ENCODE measurements around the gene TAC4.

TAC4 gene

GRCh38 chr17:49821466-49821865 is 26.4 kb downstream of the TAC4 start:
- H3K4me3 ChIP-seq (ENCODE audit: low read depth, low read length) = no peak overlapping the region
- in situ Hi-C loops (cut with HindIII; ENCODE audit: low sequenced_read_pairs) = no loop called here
- no peak for DNase-seq (ENCODE audit: low read depth)
- TF ChIP-seq CTCF (IDR thresholded peaks at IDR 0.05; ENCODE audit: low read depth, low read length, missing control alignments) = no peak

DNA sequence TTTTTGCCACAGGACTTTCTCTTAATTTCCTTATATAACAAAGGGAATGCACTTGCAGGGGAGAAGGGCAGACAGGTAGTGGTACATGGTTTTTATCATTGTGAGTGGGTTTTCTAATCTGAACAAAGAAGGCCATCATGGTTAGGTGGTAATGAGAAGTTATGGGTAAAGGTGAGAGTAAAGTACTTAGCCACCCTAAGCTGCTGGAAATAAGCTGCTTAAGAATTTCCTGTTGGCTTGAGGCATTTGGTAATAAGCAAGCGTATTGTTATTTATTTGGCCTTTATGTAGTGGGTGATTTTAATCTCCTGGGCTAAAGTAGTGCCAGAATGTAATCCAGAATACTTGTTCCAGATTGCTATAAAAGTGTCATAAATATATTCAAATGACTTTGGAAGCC is 27.1 kb downstream of the TAC4 start:
- in situ Hi-C loops (cut with HindIII; ENCODE audit: low sequenced_read_pairs) = no loop called here
- no peak overlapping the region for H3K4me3 ChIP-seq (ENCODE audit: low read depth, low read length)
- no peak for TF ChIP-seq CTCF (IDR thresholded peaks at IDR 0.05; ENCODE audit: low read depth, low read length, missing control alignments)
- no peak for DNase-seq (ENCODE audit: low read depth)

- in situ Hi-C loops (cut with HindIII; ENCODE audit: low sequenced_read_pairs) = no loop called here
Observed at GRCh38 chr17:49819651-49820050, 28.2 kb downstream of the TAC4 start.

GRCh38 chr17:49819138-49819537 is 28.7 kb downstream of the TAC4 start:
- DNase-seq (ENCODE audit: low read depth) = no peak
- no peak for TF ChIP-seq CTCF (IDR thresholded peaks at IDR 0.05; ENCODE audit: low read depth, low read length, missing control alignments)
- H3K4me3 ChIP-seq (ENCODE audit: low read depth, low read length) = no peak overlapping the region
- in situ Hi-C loops (cut with HindIII; ENCODE audit: low sequenced_read_pairs) = no loop called here

More at GRCh38 chr17:49819651-49820050, 28.2 kb downstream of the TAC4 start:
- TF ChIP-seq CTCF (IDR thresholded peaks at IDR 0.05; ENCODE audit: low read depth, low read length, missing control alignments) = no peak
- DNase-seq (ENCODE audit: low read depth) = no peak
- H3K4me3 ChIP-seq (ENCODE audit: low read depth, low read length) = no peak overlapping the region

DNA sequence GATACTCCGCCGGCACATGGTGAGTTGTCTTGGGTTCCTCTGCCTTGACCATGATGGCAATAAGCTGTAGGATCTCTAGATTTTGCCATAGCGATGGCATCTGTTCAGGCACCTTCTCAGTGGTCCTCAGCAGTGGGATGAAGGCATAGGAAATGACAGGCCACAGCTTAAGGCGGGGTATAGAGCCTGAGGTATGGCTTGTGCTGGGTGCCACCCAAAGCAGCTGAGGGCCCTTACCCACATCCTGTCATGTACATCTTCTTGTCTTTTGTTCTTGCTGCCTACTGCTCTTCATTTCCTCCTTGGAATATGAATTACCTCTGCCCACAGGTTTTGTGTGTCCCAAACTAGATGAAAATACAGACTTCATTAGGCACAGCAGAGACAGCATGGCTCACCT is 29.9 kb downstream of the TAC4 start:
- in situ Hi-C loops (cut with HindIII; ENCODE audit: low sequenced_read_pairs) = no loop called here
- no peak for DNase-seq (ENCODE audit: low read depth)
- no peak for TF ChIP-seq CTCF (IDR thresholded peaks at IDR 0.05; ENCODE audit: low read depth, low read length, missing control alignments)
- no peak overlapping the region for H3K4me3 ChIP-seq (ENCODE audit: low read depth, low read length)

DNA sequence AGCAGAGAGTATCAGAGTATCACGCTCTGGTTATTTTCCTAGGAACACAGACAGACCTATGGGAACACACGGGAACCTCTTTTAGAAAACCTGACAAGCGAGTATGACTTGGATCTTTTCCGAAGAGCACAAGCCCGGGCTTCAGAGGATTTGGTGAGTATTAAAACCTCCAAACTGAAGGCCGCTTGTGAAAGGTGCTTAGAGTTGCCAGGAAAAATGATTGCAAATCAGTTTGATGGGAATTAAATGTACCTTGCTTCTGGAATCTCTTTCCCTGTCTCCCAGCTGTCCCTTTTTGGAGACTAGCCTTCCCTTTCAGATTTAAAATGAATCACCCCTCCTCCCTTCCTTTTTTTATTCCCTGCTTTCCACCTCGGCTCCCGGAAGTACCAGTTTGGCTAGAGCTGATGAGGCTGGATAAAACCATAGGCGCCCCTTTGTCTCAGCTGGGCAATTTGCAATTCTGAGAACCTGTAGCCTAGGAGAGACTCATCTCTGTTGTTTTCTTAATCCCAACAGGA is 32.0 kb downstream of the TAC4 start:
- no peak for TF ChIP-seq CTCF (IDR thresholded peaks at IDR 0.05; ENCODE audit: low read depth, low read length, missing control alignments)
- H3K4me3 ChIP-seq (ENCODE audit: low read depth, low read length) = no peak overlapping the region
- DNase-seq (ENCODE audit: low read depth) = no peak
- in situ Hi-C loops (cut with HindIII; ENCODE audit: low sequenced_read_pairs) = no loop called here

Measured in astrocyte of the cerebellum (primary cell).